ENCODE measurements around the gene ACOT7.
"Not testable (repeated sequence)": the region's sequence is repeated elsewhere in the genome, so short reads cannot be mapped to it uniquely, and the experiment has no call there.

The ACOT7 gene

DNA sequence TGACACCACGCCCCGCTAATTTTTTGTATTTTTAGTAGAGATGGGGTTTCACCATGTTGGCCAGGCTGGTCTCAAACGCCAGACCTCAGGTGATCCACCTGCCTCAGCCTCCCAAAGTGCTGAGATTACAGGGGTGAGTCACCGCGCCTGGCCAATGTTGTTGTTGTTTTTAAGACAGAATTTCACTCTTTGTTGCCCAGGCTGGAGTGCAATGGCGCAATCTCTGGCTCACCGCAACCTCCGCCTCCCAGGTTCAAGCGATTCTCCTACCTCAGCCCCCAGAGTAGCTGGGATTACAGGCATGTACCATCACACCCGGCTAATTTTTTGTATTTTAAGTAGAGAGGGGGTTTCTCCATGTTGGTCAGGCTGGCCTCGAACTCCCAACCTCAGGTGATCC is 173.9 kb downstream of the ACOT7 start:
- DNase-seq: not testable (repeated sequence)

DNA sequence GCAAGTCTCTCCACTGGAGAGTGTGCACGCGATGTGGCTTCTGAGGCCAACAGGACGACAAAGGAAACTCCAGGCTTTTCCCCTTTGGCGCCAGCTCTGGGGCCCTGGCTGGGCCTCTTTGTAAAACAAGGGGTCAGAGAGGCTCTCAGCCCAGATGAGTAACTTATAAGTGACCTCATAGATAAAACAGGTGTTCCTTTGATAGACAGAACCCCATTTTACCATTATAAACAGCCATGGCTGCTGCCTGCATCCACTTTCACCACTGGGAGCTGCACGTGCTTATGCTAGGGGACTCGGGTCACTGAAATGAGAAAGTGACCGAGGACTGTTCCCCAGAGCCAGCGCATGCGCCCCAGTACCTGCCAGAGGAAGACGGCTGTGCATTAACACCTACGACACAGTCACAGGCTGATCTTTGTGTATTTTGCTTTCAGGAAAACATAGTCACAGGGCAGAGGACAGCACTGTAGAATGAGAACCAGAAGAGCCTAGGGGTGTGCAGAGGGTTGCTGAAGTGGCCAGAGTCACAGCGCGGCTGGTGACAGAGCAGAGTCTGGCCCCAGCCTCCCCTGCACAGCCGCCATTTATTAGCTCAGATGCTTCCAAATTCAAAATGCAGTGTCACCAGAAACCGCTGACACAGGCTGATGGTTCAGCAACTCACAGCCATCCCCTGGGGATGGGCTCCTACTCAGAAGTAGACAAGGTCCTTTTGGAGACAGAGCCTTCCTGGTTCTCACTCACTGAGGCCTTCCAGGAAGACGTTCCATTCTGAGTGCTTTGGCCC is 175.0 kb downstream of the ACOT7 start:
- no peak for DNase-seq
